HCT116 (cell line): Measurements from ENCODE around the gene ACAN. TPM values are rescaled to one million over a fixed set of nuclear protein-coding genes. Genes with fewer than 3 reads are reported as not detected.

Experiments used
- ATAC-seq: fragments of 200-7000 bp; cut with Tn5 transposase; 2 replicates; pipeline ENCODE4 v1.9.1; 2020; ENCODE audit warnings: mild to moderate bottlenecking, moderate library complexity
- BruUV-seq: library from RNA; stranded (reverse); fragments of 400-500 nt; replicated peaks from 2 replicates; lab custom pipeline; 2021; lab: Mats Ljungman, UMichigan
- CTCF ChIA-PET: fragments of 300-600 bp; sonication (Branson Sonifier 250); formaldehyde crosslinking; loops from one replicate; lab custom pipeline; 2021; ENCODE audit warnings: antibody characterized with exemption; lab: Charles Lee
- POLR2A ChIA-PET: fragments of 300-600, 350-600 bp; sonication (Branson Sonifier 250); formaldehyde crosslinking; loops from one replicate; lab custom pipeline; 2021; ENCODE audit warnings: antibody characterized with exemption; lab: Charles Lee
- RAD21 ChIA-PET, 2 experiments: fragments of 300-600 bp; sonication (Branson Sonifier 250); formaldehyde crosslinking; loops; one replicate each; lab custom pipeline; 2023; ENCODE audit warnings: low total read pairs in 2 of 2; ENCODE audit not compliant: uncharacterized antibody in 2 of 2, unreplicated experiment in 2 of 2, low non-redundant PET in 1 of 2; lab: Charles Lee
- DNase-seq: peaks from one replicate; pipeline ENCODE4 v3.0.0-alpha.2; 2010; ENCODE audit warnings: low read depth, low spot score
- H2AFZ ChIP-seq: fragments of 200-600 bp; shearing (Covaris generic), sonication (generic); 2 replicates; pipeline ENCODE4 v1.6.1; 2017; ENCODE audit warnings: low read depth, mixed run types, mixed read lengths, antibody characterized with exemption, low read length; ENCODE audit not compliant: poor library complexity, severe bottlenecking
- H3K27ac ChIP-seq: 2 replicates; pipeline ENCODE4 v1.5.1; 2012; ENCODE audit warnings: low read depth, low read length
- H3K27me3 ChIP-seq: fragments of 200-600 bp; sonication (generic); 2 replicates; pipeline ENCODE4 v1.6.1; 2016; ENCODE audit warnings: mixed run types, low read length, mixed read lengths; ENCODE audit not compliant: insufficient read depth
- H3K36me3 ChIP-seq, 2 experiments: fragments of 200-500 bp in 1 of 2; fragments of 200-600 bp in 1 of 2; sonication (Bioruptor generic) in 1 of 2; sonication (generic) in 1 of 2; 2 replicates each; pipeline versions ENCODE4 v1.5.1 to v1.6.1; 2014 to 2016; ENCODE audit warnings: low read length in 2 of 2, inconsistent platforms in 1 of 2, mixed read lengths in 1 of 2, mixed run types in 1 of 2; ENCODE audit not compliant: insufficient read depth in 2 of 2, control insufficient read depth in 1 of 2
- H3K4me1 ChIP-seq, 2 experiments: fragments of 200-600 bp in 1 of 2; sonication (generic) in 1 of 2; 2 replicates each; pipeline versions ENCODE4 v1.5.1 to v1.6.1; 2012 to 2017; ENCODE audit warnings: low read length in 2 of 2, inconsistent platforms in 1 of 2, mild to moderate bottlenecking in 1 of 2, mixed read lengths in 1 of 2, mixed run types in 1 of 2, moderate library complexity in 1 of 2; ENCODE audit not compliant: insufficient read depth in 2 of 2, control insufficient read depth in 1 of 2
- H3K4me2 ChIP-seq: fragments of 200-600 bp; sonication (generic); 2 replicates; pipeline ENCODE4 v1.6.1; 2017; ENCODE audit warnings: mixed run types, low read length, mixed read lengths
- H3K4me3 ChIP-seq, 2 experiments: fragments of 200-600 bp in 1 of 2; sonication (generic) in 1 of 2; replicated peaks in 1 of 2; 2 replicates each; pipeline ENCODE4 v1.5.1; 2011 to 2016; ENCODE audit warnings: low read length in 2 of 2, control low read depth in 1 of 2, low read depth in 1 of 2, mild to moderate bottlenecking in 1 of 2, mixed read lengths in 1 of 2, mixed run types in 1 of 2
- H3K79me2 ChIP-seq: fragments of 200-600 bp; sonication (generic); 2 replicates; pipeline ENCODE4 v1.6.1; 2017; ENCODE audit warnings: mild to moderate bottlenecking, mixed run types, low read length, moderate library complexity, mixed read lengths; ENCODE audit not compliant: insufficient read depth
- H3K9ac ChIP-seq: fragments of 200-600 bp; sonication (generic); 2 replicates; pipeline ENCODE4 v1.6.1; 2016; ENCODE audit warnings: low read length, mixed read lengths
- H3K9me2 ChIP-seq: fragments of 200-600 bp; sonication (generic), shearing (Covaris generic); 2 replicates; pipeline ENCODE4 v1.6.1; 2017; ENCODE audit warnings: mixed run types, mild to moderate bottlenecking, moderate library complexity; ENCODE audit not compliant: insufficient read depth
- H3K9me3 ChIP-seq, 2 experiments: fragments of 200-500 bp in 1 of 2; fragments of 200-600 bp in 1 of 2; sonication (Bioruptor generic) in 1 of 2; sonication (generic) in 1 of 2; 2 replicates each; pipeline ENCODE4 v1.6.1; 2014 to 2017; ENCODE audit warnings: low read length in 2 of 2, mixed read lengths in 2 of 2, inconsistent platforms in 1 of 2, low read depth in 1 of 2, mild to moderate bottlenecking in 1 of 2, mixed run types in 1 of 2, moderate library complexity in 1 of 2; ENCODE audit not compliant: control insufficient read depth in 1 of 2, insufficient read depth in 1 of 2
- H4K20me1 ChIP-seq: fragments of 200-600 bp; sonication (generic), shearing (Covaris generic); 2 replicates; pipeline ENCODE4 v1.6.1; 2017; ENCODE audit warnings: mixed run types, mild to moderate bottlenecking, moderate library complexity; ENCODE audit not compliant: insufficient read depth
- ATF3 ChIP-seq: IDR thresholded peaks from 2 replicates; pipeline ENCODE4 v1.6.1; 2012
- CEBPB ChIP-seq: IDR thresholded peaks from 2 replicates; pipeline ENCODE4 v1.6.1; 2012; ENCODE audit warnings: low read depth
- EGR1 ChIP-seq: IDR thresholded peaks from 2 replicates; pipeline ENCODE4 v1.6.1; 2012; ENCODE audit warnings: low read depth
- ELF1 ChIP-seq: IDR thresholded peaks from 2 replicates; pipeline ENCODE4 v1.6.1; 2012; ENCODE audit warnings: low read depth, borderline replicate concordance
- FOSL1 ChIP-seq: IDR thresholded peaks from 2 replicates; pipeline ENCODE4 v1.6.1; 2012; ENCODE audit warnings: low read depth
- JUND ChIP-seq: IDR thresholded peaks from 2 replicates; pipeline ENCODE4 v1.6.1; 2012
- POLR2A ChIP-seq: IDR thresholded peaks from 2 replicates; pipeline ENCODE4 v1.7.0; 2011; ENCODE audit warnings: borderline replicate concordance; ENCODE audit not compliant: insufficient read depth, insufficient read length; ENCODE audit errors: extremely low read depth
- RAD21 ChIP-seq: IDR thresholded peaks from 2 replicates; pipeline ENCODE4 v1.6.1; 2012; ENCODE audit warnings: low read depth, mild to moderate bottlenecking
- SP1 ChIP-seq: IDR thresholded peaks from 2 replicates; pipeline ENCODE4 v1.6.1; 2012; ENCODE audit warnings: low read depth
- YY1 ChIP-seq: IDR thresholded peaks from 2 replicates; pipeline ENCODE4 v1.6.1; 2011; ENCODE audit warnings: low read length, low read depth, moderate library complexity, mild to moderate bottlenecking; ENCODE audit not compliant: insufficient replicate concordance; ENCODE audit errors: extremely low read depth
- ZBTB33 ChIP-seq: IDR thresholded peaks from 2 replicates; pipeline ENCODE4 v1.6.1; 2011; ENCODE audit warnings: mild to moderate bottlenecking, low read length, moderate library complexity; ENCODE audit not compliant: insufficient replicate concordance; ENCODE audit errors: extremely low read depth
- ZFX ChIP-seq: fragments of 450-650 bp; IDR thresholded peaks from 2 replicates; pipeline ENCODE4 v1.6.1; 2017
- ZNF274 ChIP-seq: fragments of 200-500 bp; sonication (Bioruptor generic); IDR thresholded peaks from 2 replicates; pipeline ENCODE4 v1.6.1; 2014; ENCODE audit warnings: mild to moderate bottlenecking, low read depth, low read length, inconsistent platforms
- intact Hi-C: fragments of 100-400 bp; cut with micrococcal nuclease; formaldehyde crosslinking; loops from 2 replicates; pipeline ENCODE4 v1.10.0; 2022
- total RNA-seq: library from RNA; stranded (reverse); gene quantifications from one replicate; pipeline ENCODE4 v1.2.1, GENCODE V29; 2021; ENCODE audit not compliant: unreplicated experiment
- TF ChIP-seq, protein P1 (sequence below): IDR thresholded peaks from 2 replicates; pipeline ENCODE4 v1.6.1; 2012

Gene ACAN
- total RNA-seq, 1 experiment from 2014 or later: not detected

- Histone ChIP-seq H3K4me1 (no peaks in the 10 kb centered on the region), H2AFZ (no peak overlapping the region), H3K9me3 (no peaks in the 10 kb centered on the region), H3K4me3 (no peak overlapping the region), H3K27ac (no peak overlapping the region), H4K20me1 (no peaks in the 10 kb centered on the region), H3K36me3 (no peaks in the 10 kb centered on the region), H3K9me2 (no peaks in the 10 kb centered on the region), H3K9ac (no peak overlapping the region), H3K79me2 (no peaks in the 10 kb centered on the region), H3K4me2 (no peak overlapping the region), H3K27me3 (peaks cover 3% of the 10 kb centered on the region; the same call in 1 of the 2 replicates)
- no TSS peak for BruUV-seq
- CTCF ChIA-PET: no interaction called here
- intact Hi-C loops: no loop called here
- TF ChIP-seq EGR1 (no peak), ZBTB33 (no peak), RAD21 (no peak), POLR2A (no peak), FOSL1 (no peak), SP1 (no peak), ZNF274 (no peak), ATF3 (no peak), CEBPB (no peak), ZFX (no peak), YY1 (no peak), ELF1 (no peak), JUND (no peak)
- TF ChIP-seq, protein P1, sequence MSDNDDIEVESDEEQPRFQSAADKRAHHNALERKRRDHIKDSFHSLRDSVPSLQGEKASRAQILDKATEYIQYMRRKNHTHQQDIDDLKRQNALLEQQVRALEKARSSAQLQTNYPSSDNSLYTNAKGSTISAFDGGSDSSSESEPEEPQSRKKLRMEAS: no peak
- DNase-seq: no peak
- POLR2A ChIA-PET: no interaction called here
- RAD21 ChIA-PET: no interaction called here
- ATAC-seq: no peak
Observed at GRCh38 chr15:88756521-88756920, 46.7 kb upstream of the ACAN start.
